Mucosa of descending colon (tissue), 3 donors: ENCODE data around the gene LYSET. TPM values are rescaled to one million over a fixed set of nuclear protein-coding genes. Genes with fewer than 3 reads are reported as not detected.
A peak's percentile ranks its signal among the peaks of the same experiment; 100 is the strongest.

Source experiments
- ATAC-seq: fragments of 200-7000 bp; cut with Tn5 transposase; one replicate; pipeline ENCODE4 v1.9.1; 2020; ENCODE audit warnings: mild to moderate bottlenecking, moderate library complexity
- DNase-seq, 3 donors: peaks; one replicate each; pipeline ENCODE4 v3.0.0-alpha.2; 2020
- H3K36me3 ChIP-seq: fragments of 200-600 bp; one replicate; pipeline ENCODE4 v1.8.0; 2021; ENCODE audit warnings: low read depth, mild to moderate bottlenecking
- H3K4me1 ChIP-seq: fragments of 200-600 bp; one replicate; pipeline ENCODE4 v1.8.0; 2021; ENCODE audit warnings: low read depth, mild to moderate bottlenecking
- H3K4me3 ChIP-seq: fragments of 200-600 bp; one replicate; pipeline ENCODE4 v1.8.0; 2021; ENCODE audit warnings: mild to moderate bottlenecking
- H3K9me3 ChIP-seq: fragments of 200-600 bp; one replicate; pipeline ENCODE4 v1.8.0; 2021; ENCODE audit warnings: mild to moderate bottlenecking
- CTCF ChIP-seq: fragments of 200-600 bp; IDR thresholded peaks from one replicate; pipeline ENCODE4 v1.8.0; 2022; ENCODE audit warnings: antibody characterized with exemption, mild to moderate bottlenecking
- intact Hi-C, 2 donors: fragments of 100-400 bp; cut with DNase I in 1 of 2; cut with micrococcal nuclease in 1 of 2; formaldehyde crosslinking; loops; one replicate each; pipeline versions ENCODE4 v1.11.0 to v1.11.1; 2022; cut with DNase I, micrococcal nuclease
- total RNA-seq, 3 donors: library from RNA; stranded (reverse); fragmentation: NEBNext Ultra II Directional in 2 of 3; extraction: Animal tissue kit (Norgen Biotek cat#: 25700) in 2 of 3; gene quantifications; one replicate each; pipeline versions ENCODE4 v1.2.1 to v1.2.4, GENCODE V29; 2021 to 2023
- donor health status: DM: no; HTN: no; CAD: no; lungs with moderate emphysema.
- donor health status: DM: no; HTN: no; CAD: no.
- donor health status: DM: no; HTN: yes; CAD: no.

LYSET gene
- total RNA-seq, 3 donors from 2014 or later: 29.0 to 35.0 (median 33.2) TPM

DNA sequence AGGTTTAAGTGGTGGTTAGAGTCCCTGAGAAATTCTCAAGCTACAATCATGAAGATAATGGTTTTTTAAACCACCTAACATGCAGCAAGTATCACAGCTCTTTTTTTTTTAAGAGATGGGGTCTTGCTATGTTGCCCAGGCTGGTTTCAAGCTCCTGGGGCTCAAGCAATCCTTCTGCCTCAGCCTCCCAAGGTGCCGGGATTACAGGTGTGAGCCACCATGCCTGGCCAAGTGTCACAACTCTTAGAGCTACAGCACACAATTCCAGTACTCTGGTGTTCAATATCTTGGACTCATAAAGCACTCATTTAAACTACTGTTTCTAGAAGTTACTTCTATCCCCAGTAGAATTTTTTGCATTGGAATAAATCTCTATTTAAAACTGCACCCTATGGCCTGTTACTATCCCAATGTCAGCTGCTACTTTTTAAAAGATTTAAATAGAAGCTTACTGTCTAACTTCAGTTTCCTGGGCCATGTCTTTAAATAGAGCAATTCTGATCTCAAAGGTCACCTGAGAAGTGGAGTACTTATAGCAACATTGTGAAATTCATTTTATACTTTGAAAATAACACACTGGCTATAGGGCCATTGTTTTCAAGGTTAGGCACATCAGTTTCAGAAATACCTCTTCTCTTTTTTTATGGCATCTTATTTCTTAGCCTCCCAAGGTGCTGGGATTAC lies 10.3 kb downstream of the LYSET start:
- no peak overlapping the region for H3K4me3 ChIP-seq
- H3K9me3 ChIP-seq: no peaks in the 10 kb centered on the region
- intact Hi-C loops: no loop called here
- ATAC-seq (peak; percentile 93), DNase-seq (no peak)
- no peaks in the 10 kb centered on the region for H3K36me3 ChIP-seq
- no peak for TF ChIP-seq CTCF
- H3K4me1 ChIP-seq: peaks cover 5% of the 10 kb centered on the region

DNA sequence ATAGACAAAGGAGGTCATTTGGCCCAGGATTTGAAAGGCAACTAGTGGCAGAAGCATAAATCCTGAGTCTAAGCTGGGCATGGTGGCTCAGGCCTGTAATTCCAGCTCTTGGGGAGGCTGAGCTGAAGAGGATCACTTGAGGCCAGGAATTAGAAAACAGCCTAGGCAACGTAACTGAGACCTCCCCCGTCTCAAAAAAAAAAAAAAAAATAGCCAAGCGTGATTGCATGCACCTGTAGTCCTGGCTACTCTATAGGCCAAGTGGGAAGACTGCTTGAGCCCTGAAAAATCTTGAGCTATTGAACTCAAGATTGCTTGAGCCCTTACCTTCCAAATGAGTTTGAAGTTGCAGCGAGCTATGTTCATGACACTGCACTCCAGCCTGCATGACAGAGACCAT lies 13.9 kb downstream of the LYSET start:
- ATAC-seq (no peak), DNase-seq (no peak)
- intact Hi-C loops: no loop called here
- Histone ChIP-seq H3K36me3 (no peaks in the 10 kb centered on the region), H3K4me3 (no peak overlapping the region), H3K9me3 (no peaks in the 10 kb centered on the region), H3K4me1 (peaks cover 5% of the 10 kb centered on the region)
- no peak for TF ChIP-seq CTCF

- Histone ChIP-seq H3K4me1 (no peaks in the 10 kb centered on the region), H3K4me3 (no peak overlapping the region), H3K36me3 (no peaks in the 10 kb centered on the region), H3K9me3 (no peaks in the 10 kb centered on the region)
- intact Hi-C loops: no loop called here
- TF ChIP-seq CTCF: no peak
- DNase-seq (no peak), ATAC-seq (no peak)
These were observed 15.4 kb downstream of the LYSET start for GRCh38 chr14:93200553-93200952.

GRCh38 chr14:93201155-93201704 lies 16.1 kb downstream of the LYSET start:
- no peaks in the 10 kb centered on the region for H3K36me3 ChIP-seq
- intact Hi-C loops: no loop called here
- DNase-seq: no peak
- no peaks in the 10 kb centered on the region for H3K9me3 ChIP-seq
- H3K4me3 ChIP-seq: no peak overlapping the region
- peaks cover 7% of the 10 kb centered on the region for H3K4me1 ChIP-seq
- no peak for ATAC-seq
- no peak for TF ChIP-seq CTCF

DNA sequence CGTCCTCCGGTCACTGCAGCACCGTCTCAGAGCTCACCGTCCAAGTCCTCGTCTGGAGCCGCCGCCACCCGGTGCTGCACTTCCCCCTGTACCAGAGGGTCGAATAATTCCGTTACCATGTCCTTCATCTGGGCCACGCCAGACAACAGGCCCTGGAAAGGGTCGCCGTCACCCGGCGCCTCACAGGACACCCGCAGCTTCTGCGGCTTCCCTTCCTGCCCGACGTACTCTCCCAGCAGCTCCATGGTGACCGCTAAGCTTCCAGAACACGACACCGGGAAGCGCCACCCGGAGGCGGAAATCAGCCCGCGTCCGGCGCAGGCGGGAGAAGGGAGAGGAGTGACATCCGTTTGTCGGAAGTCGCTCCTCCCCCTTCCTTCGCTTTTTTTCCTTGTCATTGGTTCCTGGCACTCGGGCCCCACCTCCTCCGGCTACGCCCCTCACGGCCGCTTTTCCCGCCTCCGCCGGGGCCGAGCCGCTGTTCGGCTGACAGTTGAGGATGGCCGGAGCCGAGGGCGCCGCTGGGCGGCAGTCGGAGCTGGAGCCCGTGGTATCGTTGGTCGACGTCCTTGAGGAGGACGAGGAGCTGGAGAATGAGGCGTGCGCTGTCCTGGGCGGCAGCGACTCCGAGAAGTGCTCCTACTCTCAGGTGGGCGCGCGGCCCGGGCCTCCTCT lies 21.8 kb downstream of the LYSET start, which contains the start of the genes GON7 and UBR7:
Gene GON7, minus strand, starts transcription at position 273 of the 675 bp plus-strand sequence. Its CDS starts 28 bp downstream, at position 245.
Gene UBR7, plus strand, starts transcription at position 464 of the 675 bp plus-strand sequence. Its CDS starts 36 bp downstream, at position 500.
- no peaks in the 10 kb centered on the region for H3K36me3 ChIP-seq
- peaks cover 16% of the 10 kb centered on the region for H3K4me1 ChIP-seq
- no peaks in the 10 kb centered on the region for H3K9me3 ChIP-seq
- TF ChIP-seq CTCF: peak; percentile 19
- H3K4me3 ChIP-seq: peak within 1 kb of the TSS; percentile 85
- ATAC-seq: peak; percentile 98
- peak; percentile 96 to 97 (median 96) for DNase-seq
- intact Hi-C loops: no loop called here
